PC-9 (cell line): ENCODE measurements around the gene FOXC1. TPM values are rescaled to one million over a fixed set of nuclear protein-coding genes. Genes with fewer than 3 reads are reported as not detected.

Experiments used
- BruUV-seq: library from RNA; stranded (reverse); fragments of 400-500 nt; replicated peaks from 2 replicates; lab custom pipeline; 2021; lab: Mats Ljungman, UMichigan
- CTCF ChIA-PET: fragments of 300-600 bp; sonication (Branson Sonifier 250); formaldehyde crosslinking; loops from one replicate; lab custom pipeline; 2022; ENCODE audit warnings: antibody characterized with exemption; lab: Charles Lee
- POLR2A ChIA-PET: fragments of 300-600 bp; sonication (Branson Sonifier 250); formaldehyde crosslinking; loops from one replicate; lab custom pipeline; 2022; ENCODE audit warnings: antibody characterized with exemption; ENCODE audit not compliant: unreplicated experiment; lab: Charles Lee
- DNase-seq, 2 experiments: peaks; one replicate each; pipeline versions ENCODE4 v3.0.0 to v3.0.0-alpha.2; 2015 to 2022; ENCODE audit warnings: mixed read lengths in 1 of 2
- H2AFZ ChIP-seq: fragments of 200-600 bp; sonication (generic); 2 replicates; pipeline ENCODE4 v1.8.1; 2017; ENCODE audit warnings: antibody characterized with exemption
- H3F3A ChIP-seq: fragments of 200-600 bp; sonication (generic); 2 replicates; pipeline ENCODE4 v1.8.1; 2017; ENCODE audit warnings: antibody characterized with exemption, mild to moderate bottlenecking, low read depth; ENCODE audit not compliant: insufficient read depth
- H3K27ac ChIP-seq: fragments of 200-600 bp; sonication (generic); 2 replicates; pipeline ENCODE4 v1.6.1; 2016; ENCODE audit warnings: mixed run types
- H3K27me3 ChIP-seq: fragments of 200-600 bp; sonication (generic); 2 replicates; pipeline ENCODE4 v1.6.1; 2016; ENCODE audit warnings: low read depth, mixed run types; ENCODE audit not compliant: insufficient read depth
- H3K36me3 ChIP-seq: fragments of 200-600 bp; sonication (generic); 2 replicates; pipeline ENCODE4 v1.6.1; 2016; ENCODE audit warnings: low read depth, mixed run types
- H3K4me1 ChIP-seq: fragments of 200-600 bp; sonication (generic); replicated peaks from 2 replicates; pipeline ENCODE4 v1.6.1; 2016; ENCODE audit warnings: mixed run types; ENCODE audit not compliant: insufficient read depth
- H3K4me2 ChIP-seq: fragments of 200-600 bp; sonication (generic); 2 replicates; pipeline ENCODE4 v1.6.1; 2017; ENCODE audit warnings: mixed run types
- H3K4me3 ChIP-seq: fragments of 200-600 bp; sonication (generic); 2 replicates; pipeline ENCODE4 v1.6.1; 2016; ENCODE audit warnings: mixed run types
- H3K79me2 ChIP-seq: fragments of 200-600 bp; sonication (generic); 2 replicates; pipeline ENCODE4 v1.6.1; 2017; ENCODE audit warnings: low read depth, mixed run types
- H3K9me2 ChIP-seq: fragments of 200-600 bp; sonication (generic); 2 replicates; pipeline ENCODE4 v1.8.1; 2017; ENCODE audit warnings: mild to moderate bottlenecking; ENCODE audit not compliant: insufficient read depth
- H3K9me3 ChIP-seq: fragments of 200-600 bp; sonication (generic); 2 replicates; pipeline ENCODE4 v1.8.1; 2016; ENCODE audit warnings: low read depth; ENCODE audit not compliant: insufficient read depth
- H4K20me1 ChIP-seq: fragments of 200-600 bp; sonication (generic); 2 replicates; pipeline ENCODE4 v1.8.1; 2017; ENCODE audit not compliant: insufficient read depth
- CTCF ChIP-seq: fragments of 200-600 bp; sonication (generic); conservative IDR thresholded peaks from 2 replicates; pipeline ENCODE4 v1.6.1; 2017; ENCODE audit warnings: mixed run types, antibody characterized with exemption, mild to moderate bottlenecking, moderate library complexity
- EZH2 ChIP-seq: fragments of 200-600 bp; sonication (generic); IDR thresholded peaks from 2 replicates; pipeline ENCODE4 v1.8.0; 2017; ENCODE audit warnings: antibody characterized with exemption, low read depth
- intact Hi-C: fragments of 100-400 bp; cut with micrococcal nuclease; formaldehyde crosslinking; loops from one replicate; pipeline ENCODE4 v1.10.0; 2022; ENCODE audit not compliant: unreplicated experiment
- total RNA-seq: library from RNA; stranded (reverse); gene quantifications from 2 replicates; pipeline ENCODE4 v1.2.3, GENCODE V29; 2021

FOXC1 gene
- total RNA-seq, 1 experiment from 2014 or later: 18.6 TPM

GRCh38 chr6:1581120-1581991 is 28.4 kb upstream of the FOXC1 start:
- no peak overlapping the region for H2AFZ ChIP-seq
- CTCF ChIA-PET: no interaction called here
- H3K4me2 ChIP-seq: no peak overlapping the region
- no peak overlapping the region for H3K27ac ChIP-seq
- H3K79me2 ChIP-seq: no peaks in the 10 kb centered on the region
- POLR2A ChIA-PET: no interaction called here
- no peaks in the 10 kb centered on the region for H3K36me3 ChIP-seq
- DNase-seq: no peak
- no TSS peak for BruUV-seq
- H4K20me1 ChIP-seq: no peaks in the 10 kb centered on the region
- H3K4me1 ChIP-seq: no peaks in the 10 kb centered on the region
- H3F3A ChIP-seq: no peaks in the 10 kb centered on the region
- H3K9me2 ChIP-seq: no peaks in the 10 kb centered on the region
- 0 out of 2 replicates have a peak, but pooled peaks cover 2% of the 10 kb centered on the region for H3K27me3 ChIP-seq
- H3K4me3 ChIP-seq: no peak overlapping the region
- intact Hi-C loops: no loop called here
- TF ChIP-seq EZH2 (no peak), CTCF (no peak)
- H3K9me3 ChIP-seq: no peaks in the 10 kb centered on the region

GRCh38 chr6:1584146-1584545 is 25.6 kb upstream of the FOXC1 start:
- Histone ChIP-seq H3F3A (no peaks in the 10 kb centered on the region), H3K9me2 (no peaks in the 10 kb centered on the region), H3K9me3 (no peaks in the 10 kb centered on the region), H2AFZ (no peak overlapping the region), H3K27ac (no peak overlapping the region), H4K20me1 (no peaks in the 10 kb centered on the region), H3K36me3 (no peaks in the 10 kb centered on the region), H3K79me2 (no peaks in the 10 kb centered on the region), H3K4me3 (no peak overlapping the region), H3K4me2 (no peak overlapping the region), H3K27me3 (no peaks in the 10 kb centered on the region), H3K4me1 (no peaks in the 10 kb centered on the region)
- ChIA-PET CTCF (no interaction called here), POLR2A (no interaction called here)
- TF ChIP-seq EZH2 (no peak), CTCF (no peak)
- DNase-seq: no peak
- BruUV-seq: no TSS peak
- intact Hi-C loops: no loop called here

- no peak for DNase-seq
- Histone ChIP-seq H3K9me2 (no peaks in the 10 kb centered on the region), H3K9me3 (no peaks in the 10 kb centered on the region), H4K20me1 (no peaks in the 10 kb centered on the region), H3K79me2 (no peaks in the 10 kb centered on the region), H3F3A (no peaks in the 10 kb centered on the region), H3K36me3 (no peaks in the 10 kb centered on the region), H3K27ac (no peak overlapping the region), H3K27me3 (no peaks in the 10 kb centered on the region), H2AFZ (no peak overlapping the region), H3K4me1 (no peaks in the 10 kb centered on the region), H3K4me2 (no peak overlapping the region), H3K4me3 (no peak overlapping the region)
- POLR2A ChIA-PET: interaction anchor here (0.7 kb wide), 1 partner anchor 173 kb away, joined by 4 read pairs; no protein-coding TSS in a partner anchor
- CTCF ChIA-PET: no interaction called here
- TF ChIP-seq CTCF: no peak
- TF ChIP-seq EZH2: no peak
- no TSS peak for BruUV-seq
- intact Hi-C loops: no loop called here
Measured at GRCh38 chr6:1584996-1585668, 24.6 kb upstream of the FOXC1 start.
